Measurements from ENCODE around the gene TRPT1. TPM values are rescaled to one million over a fixed set of nuclear protein-coding genes. Genes with fewer than 3 reads are reported as not detected.

TRPT1 gene
- total and polyA plus RNA-seq, 12 donors: 17.9 to 205 (median 59.6) TPM

DNA sequence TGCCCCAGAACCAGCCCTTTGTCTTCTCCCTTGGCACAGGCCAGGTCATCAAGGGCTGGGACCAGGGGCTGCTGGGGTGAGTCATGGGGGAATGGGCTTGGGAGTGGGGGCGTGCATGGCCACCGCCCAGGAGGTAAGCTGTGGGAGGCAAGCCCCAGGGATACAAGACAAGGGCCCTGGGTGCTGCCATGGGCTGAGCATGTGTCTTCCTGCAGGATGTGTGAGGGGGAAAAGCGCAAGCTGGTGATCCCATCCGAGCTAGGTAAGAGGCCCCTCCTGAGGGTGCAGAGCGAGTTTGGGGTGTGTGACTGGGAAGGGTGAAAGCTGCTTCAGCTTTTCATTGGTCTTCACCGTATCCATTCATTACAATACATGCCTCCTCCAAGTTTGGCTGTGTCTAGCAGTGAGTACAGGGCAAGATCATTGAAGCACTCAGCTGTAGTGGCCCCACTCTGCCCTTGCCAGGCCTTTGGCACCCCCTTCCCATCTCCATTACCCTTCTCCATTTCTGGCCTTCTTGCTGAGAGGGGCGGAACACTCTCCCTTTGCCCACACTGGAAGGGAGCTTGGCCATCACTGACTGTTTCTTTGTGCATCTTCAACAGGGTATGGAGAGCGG lies 17.4 kb upstream of the TRPT1 start:
- intact Hi-C loops (cut with DNase I): no loop called here

DNA sequence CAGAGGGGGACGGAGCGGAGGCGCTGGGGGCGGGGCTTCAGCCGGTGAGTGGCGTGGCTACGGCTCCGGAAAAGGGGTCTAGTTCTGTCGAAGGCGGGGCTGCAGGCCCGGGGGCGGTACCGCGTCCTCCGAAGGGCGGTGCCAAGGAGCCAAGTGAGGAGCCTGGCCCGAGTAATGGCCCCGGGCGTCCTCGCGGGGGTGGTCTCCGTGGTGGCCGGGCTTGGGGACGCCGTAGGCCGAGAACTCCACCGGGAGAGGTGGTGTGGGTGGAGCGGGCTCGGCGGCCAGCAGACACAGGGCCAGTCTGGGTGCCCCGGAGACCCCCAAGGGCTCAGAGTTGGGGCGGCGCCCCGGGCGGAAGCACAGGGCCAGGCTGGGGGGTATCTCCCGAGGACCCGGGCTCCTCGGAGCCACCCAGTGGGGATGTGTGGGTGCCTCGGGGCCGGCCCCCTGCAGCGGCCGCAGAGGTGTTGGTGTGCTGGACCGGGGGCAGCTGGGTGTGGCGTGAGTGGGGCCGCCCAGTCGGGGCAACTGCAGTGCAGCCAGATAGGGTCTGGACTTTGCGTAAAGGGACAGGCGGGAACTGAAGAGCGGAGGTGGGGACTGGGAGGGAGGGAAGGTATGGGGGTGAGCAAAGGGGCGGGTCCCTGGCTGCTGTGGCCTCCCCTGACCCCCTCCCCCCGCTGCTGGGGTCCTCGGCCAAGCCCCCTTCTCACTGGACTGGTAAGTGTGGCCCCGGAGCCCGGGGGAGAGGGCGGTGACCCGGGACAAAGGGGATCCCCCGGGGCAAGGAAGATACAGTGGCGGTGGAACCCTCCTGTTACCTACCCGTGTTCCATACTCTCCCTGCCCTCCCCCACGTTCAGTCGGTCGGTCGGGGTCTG lies 15.7 kb upstream of the TRPT1 start:
- WGBS, 4 donors: 0 to 1% (median 1%) methylated on average over 3 to 63 of the region's 63 CpGs
- peak overlapping the region; percentile 38 to 99 (median 91) for H3K4me3 ChIP-seq
- peak in 6 of 7 donors; percentile 53 to 74 (median 67) for DNase-seq
- peak overlapping the region; percentile 63 to 99 (median 97) for H3K27ac ChIP-seq
- peaks cover 32 to 44% of the 10 kb centered on the region in 2 donors for H3K4me1 ChIP-seq (replicated peaks in 1 of 2)
- H3K36me3 ChIP-seq (replicated peaks in 1 of 2): peaks cover 0 to 31% of the 10 kb centered on the region in 2 donors
- TF ChIP-seq POLR2A (IDR thresholded peaks at IDR 0.05): peak in 1 of 2 donors; percentile 5
- TF ChIP-seq, protein P1, sequence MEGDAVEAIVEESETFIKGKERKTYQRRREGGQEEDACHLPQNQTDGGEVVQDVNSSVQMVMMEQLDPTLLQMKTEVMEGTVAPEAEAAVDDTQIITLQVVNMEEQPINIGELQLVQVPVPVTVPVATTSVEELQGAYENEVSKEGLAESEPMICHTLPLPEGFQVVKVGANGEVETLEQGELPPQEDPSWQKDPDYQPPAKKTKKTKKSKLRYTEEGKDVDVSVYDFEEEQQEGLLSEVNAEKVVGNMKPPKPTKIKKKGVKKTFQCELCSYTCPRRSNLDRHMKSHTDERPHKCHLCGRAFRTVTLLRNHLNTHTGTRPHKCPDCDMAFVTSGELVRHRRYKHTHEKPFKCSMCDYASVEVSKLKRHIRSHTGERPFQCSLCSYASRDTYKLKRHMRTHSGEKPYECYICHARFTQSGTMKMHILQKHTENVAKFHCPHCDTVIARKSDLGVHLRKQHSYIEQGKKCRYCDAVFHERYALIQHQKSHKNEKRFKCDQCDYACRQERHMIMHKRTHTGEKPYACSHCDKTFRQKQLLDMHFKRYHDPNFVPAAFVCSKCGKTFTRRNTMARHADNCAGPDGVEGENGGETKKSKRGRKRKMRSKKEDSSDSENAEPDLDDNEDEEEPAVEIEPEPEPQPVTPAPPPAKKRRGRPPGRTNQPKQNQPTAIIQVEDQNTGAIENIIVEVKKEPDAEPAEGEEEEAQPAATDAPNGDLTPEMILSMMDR (IDR thresholded peaks at IDR 0.05): peak in 1 of 6 experiments; percentile 6
- H3K9me3 ChIP-seq (replicated peaks in 1 of 3): no peaks in the 10 kb centered on the region
- H3K27me3 ChIP-seq: no peaks in the 10 kb centered on the region
- intact Hi-C loops (cut with DNase I): no loop called here

More for the DNA sequence above, 17.4 kb upstream of the TRPT1 start:
- peak in 1 of 7 donors; percentile 25 for DNase-seq
- H3K4me3 ChIP-seq: no peak overlapping the region
- H3K36me3 ChIP-seq (replicated peaks in 1 of 2): peaks cover 0 to 18% of the 10 kb centered on the region in 2 donors
- no peak overlapping the region for H3K27ac ChIP-seq
- no peaks in the 10 kb centered on the region for H3K9me3 ChIP-seq (replicated peaks in 1 of 3)
- H3K27me3 ChIP-seq: no peaks in the 10 kb centered on the region
- TF ChIP-seq POLR2A (IDR thresholded peaks at IDR 0.05): no peak
- H3K4me1 ChIP-seq (replicated peaks in 1 of 2): peaks cover 35 to 51% of the 10 kb centered on the region in 2 donors
- WGBS, 4 donors: 72 to 90% (median 79%) methylated on average over 6 to 8 of the region's 8 CpGs

DNA sequence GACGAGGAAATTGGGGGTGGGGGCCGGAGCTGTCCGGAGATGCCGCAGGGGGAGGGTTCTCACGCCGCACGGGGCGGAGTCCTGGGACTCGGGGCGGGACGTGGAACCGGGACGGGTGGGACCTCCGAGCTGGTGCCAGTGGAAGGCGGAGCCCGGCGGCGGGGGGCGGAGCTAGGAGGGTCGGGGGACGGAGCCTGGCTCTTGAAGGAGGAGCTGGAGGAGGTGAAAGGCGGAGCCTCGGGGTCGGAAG lies 15.2 kb upstream of the TRPT1 start:
- TF ChIP-seq POLR2A (IDR thresholded peaks at IDR 0.05): no peak
- TF ChIP-seq, protein P1 (IDR thresholded peaks at IDR 0.05): no peak
- H3K4me1 ChIP-seq (replicated peaks in 1 of 2): peaks cover 32 to 43% of the 10 kb centered on the region in 2 donors
- H3K4me3 ChIP-seq: peak overlapping the region in 3 of 4 donors; percentile 22 to 99 (median 71)
- H3K36me3 ChIP-seq (replicated peaks in 1 of 2): peaks cover 0 to 31% of the 10 kb centered on the region in 2 donors
- WGBS, 4 donors: 0 to 1% (median 1%) methylated on average over 20 to 24 of the region's 24 CpGs; no CpG with 5 or more reads in 1 of the 4 donors
- H3K27ac ChIP-seq: peak overlapping the region; percentile 80 to 99 (median 97)
- H3K27me3 ChIP-seq: no peaks in the 10 kb centered on the region
- DNase-seq: peak; percentile 100
- intact Hi-C loops (cut with DNase I): no loop called here
- H3K9me3 ChIP-seq (replicated peaks in 1 of 3): no peaks in the 10 kb centered on the region

DNA sequence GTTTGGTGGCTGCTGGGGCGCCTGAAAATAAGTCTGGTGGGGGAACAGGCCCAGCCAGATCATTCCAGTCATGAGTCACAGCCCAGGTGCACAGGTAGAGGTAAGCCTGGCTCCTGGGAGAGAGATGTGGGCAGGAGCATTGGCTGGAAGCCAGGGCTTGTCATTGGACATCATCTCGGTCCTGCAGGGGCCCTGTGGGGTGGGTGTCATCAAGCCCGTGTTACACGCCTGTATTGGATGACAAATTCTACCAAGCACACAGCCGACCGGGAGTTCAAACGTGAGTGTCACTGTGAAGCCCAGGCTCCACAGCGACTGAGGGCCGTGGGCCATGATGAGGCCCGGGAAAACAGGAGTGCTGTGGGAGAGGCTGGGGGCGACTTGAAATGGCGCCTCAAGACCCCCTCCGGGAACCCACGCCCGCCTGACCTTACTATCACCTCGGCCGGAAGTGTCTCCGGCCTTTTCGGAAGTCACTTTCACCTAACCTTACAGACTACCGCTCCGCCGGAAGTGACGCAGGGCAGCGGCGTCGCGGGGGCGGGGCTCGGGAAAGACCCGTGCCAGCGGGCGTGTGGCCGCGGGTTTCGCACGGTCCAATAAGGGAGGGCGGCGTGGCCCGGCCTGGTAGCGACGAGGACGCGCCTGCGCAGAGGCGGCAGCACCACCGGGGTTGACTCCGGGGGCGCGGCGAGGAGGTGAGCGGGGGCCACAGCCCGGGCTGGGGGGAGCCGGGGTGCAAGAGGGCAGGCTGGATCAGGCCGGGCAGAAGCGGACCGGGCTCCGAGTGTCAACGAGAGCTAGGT lies 14.7 kb upstream of the TRPT1 start, which contains the start of gene FKBP2:
FKBP2 (plus strand) TSS at position 661 of the 806 bp plus-strand sequence. CDS start 1,293 bp downstream, outside the sequence.
- intact Hi-C loops (cut with DNase I): no loop called here
- Histone ChIP-seq H3K36me3 (replicated peaks in 1 of 2) (peaks cover 0 to 31% of the 10 kb centered on the region in 2 donors), H3K27me3 (no peaks in the 10 kb centered on the region), H3K27ac (peak within 1 kb of the TSS; percentile 80 to 99 (median 97)), H3K9me3 (replicated peaks in 1 of 3) (no peaks in the 10 kb centered on the region), H3K4me1 (replicated peaks in 1 of 2) (peaks cover 29 to 41% of the 10 kb centered on the region in 2 donors), H3K4me3 (peak within 1 kb of the TSS; percentile 71 to 99 (median 91))
- DNase-seq: peak; percentile 97 to 99 (median 98)
- TF ChIP-seq, protein P1 (IDR thresholded peaks at IDR 0.05): no peak
- TF ChIP-seq POLR2A (IDR thresholded peaks at IDR 0.05): peak; percentile 71 to 94
- 0 to 3% (median 1%) methylated on average over 17 to 58 of the region's 58 CpGs for WGBS, 4 donors
